Endodermal cell (in vitro differentiated cells): ENCODE results near the gene DERL2. TPM values are rescaled to one million over a fixed set of nuclear protein-coding genes. Genes with fewer than 3 reads are reported as not detected.
"Not testable (repeated sequence)": the region's sequence is repeated elsewhere in the genome, so short reads cannot be mapped to it uniquely, and the experiment has no call there.

ENCODE experiments used
- DNase-seq: peaks from one replicate; pipeline ENCODE4 v3.0.0-alpha.2; 2017
- H3K27ac ChIP-seq: 2 replicates; pipeline ENCODE4 v1.5.1; 2013; ENCODE audit warnings: mild to moderate bottlenecking, low read depth, low read length, moderate library complexity
- H3K27me3 ChIP-seq: 2 replicates; pipeline ENCODE4 v1.6.1; 2013; ENCODE audit warnings: mild to moderate bottlenecking, low read length, moderate library complexity; ENCODE audit not compliant: insufficient read depth, control insufficient read depth, poor library complexity, severe bottlenecking
- H3K36me3 ChIP-seq: 2 replicates; pipeline ENCODE4 v1.7.0; 2013; ENCODE audit warnings: mild to moderate bottlenecking, low read length, moderate library complexity; ENCODE audit not compliant: control insufficient read depth, insufficient read depth
- H3K4me1 ChIP-seq: one replicate; pipeline ENCODE4 v1.7.0; 2013; ENCODE audit warnings: low read length; ENCODE audit not compliant: control insufficient read depth, insufficient read depth
- H3K4me3 ChIP-seq: 2 replicates; pipeline ENCODE4 v1.5.1; 2013; ENCODE audit warnings: mild to moderate bottlenecking, low read length, moderate library complexity
- H3K9ac ChIP-seq: 2 replicates; pipeline ENCODE4 v1.6.1; 2013; ENCODE audit warnings: mild to moderate bottlenecking, low read length, moderate library complexity; ENCODE audit not compliant: poor library complexity, severe bottlenecking; ENCODE audit errors: extremely low read depth
- H3K9me3 ChIP-seq: 2 replicates; pipeline ENCODE4 v1.6.1; 2013; ENCODE audit warnings: mild to moderate bottlenecking, low read length, moderate library complexity; ENCODE audit not compliant: control insufficient read depth
- H3K27ac Mint-ChIP-seq: 2 replicates; pipeline ENCODE4 v1.8.0; 2020; ENCODE audit warnings: mixed read lengths
- H3K27me3 Mint-ChIP-seq: 2 replicates; pipeline ENCODE4 v1.8.0; 2021; ENCODE audit warnings: mild to moderate bottlenecking, mixed read lengths; ENCODE audit not compliant: insufficient read depth
- H3K36me3 Mint-ChIP-seq: 2 replicates; pipeline ENCODE4 v1.8.0; 2020; ENCODE audit warnings: low read depth, mixed read lengths
- H3K4me1 Mint-ChIP-seq: 2 replicates; pipeline ENCODE4 v1.8.0; 2020; ENCODE audit warnings: mixed read lengths
- H3K4me3 Mint-ChIP-seq: 2 replicates; pipeline ENCODE4 v1.8.0; 2020; ENCODE audit warnings: mild to moderate bottlenecking, moderate library complexity, mixed read lengths
- H3K9me3 Mint-ChIP-seq: 2 replicates; pipeline ENCODE4 v1.8.0; 2020; ENCODE audit warnings: mild to moderate bottlenecking, mixed read lengths
- CTCF ChIP-seq: fragments of 200-600 bp; sonication (generic); conservative IDR thresholded peaks from 2 replicates; pipeline ENCODE4 v1.5.0; 2021; ENCODE audit warnings: antibody characterized with exemption, mild to moderate bottlenecking
- WGBS, 2 experiments: methylation state at CpG; one replicate each; pipeline versions ENCODE4 v1.1.5 to v1.1.7; 2013; ENCODE audit warnings: missing lambda C conversion rate in 2 of 2, mixed read lengths in 1 of 2; ENCODE audit not compliant: insufficient coverage in 1 of 2, insufficient read length in 1 of 2; 5-methylcytosine and 5-hydroxymethylcytosine counted together
- total RNA-seq, 2 donors: library from RNA; stranded (reverse); fragmentation: NEBNext Ultra II Directional in 1 of 2; extraction: Animal tissue kit (Norgen Biotek cat#: 25700) in 1 of 2; gene quantifications; 2 replicates in 1 of 2; 3 replicates in 1 of 2; pipeline ENCODE4 v1.2.1, GENCODE V29; 2021

Gene DERL2
- total RNA-seq, 2 donors from 2014 or later = 68.0 to 75.1 TPM

- 84 to 97% methylated on average over 2 of the region's 2 CpGs for WGBS, 2 experiments
- Histone ChIP-seq H3K9me3 (no peaks in the 10 kb centered on the region), H3K4me1 (no peaks in the 10 kb centered on the region), H3K9ac (no peak overlapping the region), H3K4me3 (no peak overlapping the region), H3K36me3 (peaks cover 70% of the 10 kb centered on the region), H3K27ac (no peak overlapping the region), H3K27me3 (no peaks in the 10 kb centered on the region)
- peaks cover 67% of the 10 kb centered on the region for H3K36me3 Mint-ChIP-seq
- H3K27me3 Mint-ChIP-seq = no peaks in the 10 kb centered on the region
- no peaks in the 10 kb centered on the region for H3K9me3 Mint-ChIP-seq
- TF ChIP-seq CTCF = no peak
- DNase-seq = no peak
- peaks cover 12% of the 10 kb centered on the region for H3K4me1 Mint-ChIP-seq
- peak overlapping the region; percentile 72 for H3K27ac Mint-ChIP-seq
- no peak overlapping the region for H3K4me3 Mint-ChIP-seq
Observed at GRCh38 chr17:5434984-5435383, 51.0 kb downstream of the DERL2 start.

GRCh38 chr17:5431949-5432556 lies 53.9 kb downstream of the DERL2 start:
- H3K36me3 Mint-ChIP-seq = peaks cover 85% of the 10 kb centered on the region

GRCh38 chr17:5431234-5431633 lies 54.7 kb downstream of the DERL2 start:
- H3K36me3 Mint-ChIP-seq = peaks cover 78% of the 10 kb centered on the region
- not testable (repeated sequence) for H3K9me3 Mint-ChIP-seq, H3K9ac ChIP-seq, H3K4me3 Mint-ChIP-seq, H3K9me3 ChIP-seq, H3K4me3 ChIP-seq, H3K27ac Mint-ChIP-seq, H3K27ac ChIP-seq, H3K27me3 Mint-ChIP-seq, H3K27me3 ChIP-seq, H3K4me1 Mint-ChIP-seq, H3K4me1 ChIP-seq
- 82 to 83% methylated on average over 5 of the region's 5 CpGs for WGBS, 2 experiments
- DNase-seq = peak; percentile 88
- peak; percentile 64 for TF ChIP-seq CTCF
- peaks cover 79% of the 10 kb centered on the region for H3K36me3 ChIP-seq

More at GRCh38 chr17:5431949-5432556, 53.9 kb downstream of the DERL2 start:
- H3K9me3 Mint-ChIP-seq = no peaks in the 10 kb centered on the region
- no peaks in the 10 kb centered on the region for H3K9me3 ChIP-seq
- no peak overlapping the region for H3K9ac ChIP-seq
- peak overlapping the region; percentile 53 for H3K27ac ChIP-seq
- H3K27ac Mint-ChIP-seq = peak overlapping the region; percentile 12
- H3K4me1 Mint-ChIP-seq = no peaks in the 10 kb centered on the region
- DNase-seq = no peak
- WGBS, 2 experiments = 93 to 100% methylated on average over 1 to 3 of the region's 3 CpGs
- no peak overlapping the region for H3K4me3 ChIP-seq
- peaks cover 85% of the 10 kb centered on the region for H3K36me3 ChIP-seq
- no peak for TF ChIP-seq CTCF
- no peaks in the 10 kb centered on the region for H3K27me3 Mint-ChIP-seq
- H3K27me3 ChIP-seq = no peaks in the 10 kb centered on the region
- no peaks in the 10 kb centered on the region for H3K4me1 ChIP-seq
- no peak overlapping the region for H3K4me3 Mint-ChIP-seq
